ENCODE results near the gene CAMK4.
A peak's percentile ranks its signal among the peaks of the same experiment; 100 is the strongest.

CAMK4 gene

GRCh38 chr5:111386832-111387162, 162.6 kb downstream of the CAMK4 start:
- Histone ChIP-seq H3K27ac (ENCODE audit: extremely low read depth, low read depth, low read length) (peak overlapping the region; percentile 76), H3K36me3 (ENCODE audit: control insufficient read depth in 2 of 2, insufficient read depth in 1 of 2, low read length in 2 of 2) (no peaks in the 10 kb centered on the region), H3K4me3 (ENCODE audit: low read depth, low read length) (no peak overlapping the region), H3K4me1 (ENCODE audit: control insufficient read depth, insufficient read depth, low read length) (peaks cover 27% of the 10 kb centered on the region), H3K9me3 (ENCODE audit: control insufficient read depth, insufficient read depth, low read depth, low read length) (no peaks in the 10 kb centered on the region)
- no peak for TF ChIP-seq ZNF362 (tag by site-specific recombination; IDR thresholded peaks at IDR 0.05)
- no peak for TF ChIP-seq ZNF677 (tag by site-specific recombination; IDR thresholded peaks at IDR 0.05)
- TF ChIP-seq ZNF571 (tag by site-specific recombination; IDR thresholded peaks at IDR 0.05) = no peak
- TF ChIP-seq ZBTB1 (tag by site-specific recombination; IDR thresholded peaks at IDR 0.05) = no peak
- no peak for TF ChIP-seq ZNF391 (tag by site-specific recombination; IDR thresholded peaks at IDR 0.05; ENCODE audit: borderline replicate concordance, low read depth)
- no peak for TF ChIP-seq PATZ1 (tag by site-specific recombination; IDR thresholded peaks at IDR 0.05)
- no peak for TF ChIP-seq ZNF704 (tag by site-specific recombination; IDR thresholded peaks at IDR 0.05)
- no peak for TF ChIP-seq OSR2 (tag by site-specific recombination; IDR thresholded peaks at IDR 0.05)
- TF ChIP-seq, protein P1, sequence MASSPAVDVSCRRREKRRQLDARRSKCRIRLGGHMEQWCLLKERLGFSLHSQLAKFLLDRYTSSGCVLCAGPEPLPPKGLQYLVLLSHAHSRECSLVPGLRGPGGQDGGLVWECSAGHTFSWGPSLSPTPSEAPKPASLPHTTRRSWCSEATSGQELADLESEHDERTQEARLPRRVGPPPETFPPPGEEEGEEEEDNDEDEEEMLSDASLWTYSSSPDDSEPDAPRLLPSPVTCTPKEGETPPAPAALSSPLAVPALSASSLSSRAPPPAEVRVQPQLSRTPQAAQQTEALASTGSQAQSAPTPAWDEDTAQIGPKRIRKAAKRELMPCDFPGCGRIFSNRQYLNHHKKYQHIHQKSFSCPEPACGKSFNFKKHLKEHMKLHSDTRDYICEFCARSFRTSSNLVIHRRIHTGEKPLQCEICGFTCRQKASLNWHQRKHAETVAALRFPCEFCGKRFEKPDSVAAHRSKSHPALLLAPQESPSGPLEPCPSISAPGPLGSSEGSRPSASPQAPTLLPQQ (tag by site-specific recombination; IDR thresholded peaks at IDR 0.05) = no peak
- TF ChIP-seq ZNF513 (tag by site-specific recombination; IDR thresholded peaks at IDR 0.05) = no peak
- no peak for TF ChIP-seq MEIS1 (CRISPR knock-in tag; IDR thresholded peaks at IDR 0.05; ENCODE audit: borderline replicate concordance)
- no peak for TF ChIP-seq ZNF416 (tag by site-specific recombination; IDR thresholded peaks at IDR 0.05)
- no peak for TF ChIP-seq ZNF140 (tag by site-specific recombination; IDR thresholded peaks at IDR 0.05)
- TF ChIP-seq ZNF514 (tag by site-specific recombination; IDR thresholded peaks at IDR 0.05) = no peak
- no peak for TF ChIP-seq ZNF280C (tag by site-specific recombination; IDR thresholded peaks at IDR 0.05)
- no peak for TF ChIP-seq ZNF26 (tag by site-specific recombination; IDR thresholded peaks at IDR 0.05)
- TF ChIP-seq ZNF549 (tag by site-specific recombination; IDR thresholded peaks at IDR 0.05) = no peak
- TF ChIP-seq GLIS1 (tag by site-specific recombination; IDR thresholded peaks at IDR 0.05) = no peak
- no peak for TF ChIP-seq ZBTB10 (tag by site-specific recombination; IDR thresholded peaks at IDR 0.05)
- TF ChIP-seq ZNF654 (tag by site-specific recombination; IDR thresholded peaks at IDR 0.05; ENCODE audit: low read depth) = no peak
- POLR2A ChIA-PET = no interaction called here
- CTCF ChIA-PET = interaction anchor here (0.7 kb wide), 1 partner anchor 63 kb away, joined by 4 read pairs; no protein-coding TSS in a partner anchor

Data from HEK293 (cell line).